PC-9 (cell line): ENCODE data around the gene GPHN.

ENCODE experiments used
- EZH2 ChIP-seq: fragments of 200-600 bp; sonication (generic); IDR thresholded peaks from 2 replicates; pipeline ENCODE4 v1.8.0; 2017; ENCODE audit warnings: antibody characterized with exemption, low read depth
- TF ChIP-seq, protein P1 (sequence below): fragments of 200-600 bp; sonication (generic); conservative IDR thresholded peaks from 2 replicates; pipeline ENCODE4 v1.6.1; 2017; ENCODE audit warnings: mixed run types, antibody characterized with exemption, mild to moderate bottlenecking, moderate library complexity

DNA sequence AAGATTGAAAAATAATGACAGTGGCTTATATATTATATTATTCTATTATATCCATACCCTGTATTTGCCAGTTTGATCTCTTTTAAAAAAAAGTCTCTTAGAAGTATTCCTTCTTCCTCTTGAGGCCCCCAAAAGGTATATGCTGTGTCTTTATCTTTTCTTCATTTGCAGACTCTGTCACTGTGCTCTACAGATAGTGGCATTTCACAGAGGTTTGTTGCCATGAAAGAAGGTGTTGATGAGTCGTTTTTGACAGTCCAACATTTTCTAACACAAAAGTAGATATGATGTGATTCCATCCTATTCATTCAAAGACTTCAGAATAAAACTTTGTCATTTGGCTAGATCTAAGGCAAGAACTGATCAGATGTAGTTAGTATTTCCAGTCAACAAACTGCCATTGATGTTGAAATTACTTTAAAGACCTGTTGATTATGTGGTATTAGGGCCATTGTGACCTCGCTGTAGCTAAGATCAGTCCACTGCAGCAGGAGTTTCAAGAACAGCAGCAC, 22.0 kb upstream of the GPHN start, which contains the start of gene CCDC196:
- TF ChIP-seq, protein P1, sequence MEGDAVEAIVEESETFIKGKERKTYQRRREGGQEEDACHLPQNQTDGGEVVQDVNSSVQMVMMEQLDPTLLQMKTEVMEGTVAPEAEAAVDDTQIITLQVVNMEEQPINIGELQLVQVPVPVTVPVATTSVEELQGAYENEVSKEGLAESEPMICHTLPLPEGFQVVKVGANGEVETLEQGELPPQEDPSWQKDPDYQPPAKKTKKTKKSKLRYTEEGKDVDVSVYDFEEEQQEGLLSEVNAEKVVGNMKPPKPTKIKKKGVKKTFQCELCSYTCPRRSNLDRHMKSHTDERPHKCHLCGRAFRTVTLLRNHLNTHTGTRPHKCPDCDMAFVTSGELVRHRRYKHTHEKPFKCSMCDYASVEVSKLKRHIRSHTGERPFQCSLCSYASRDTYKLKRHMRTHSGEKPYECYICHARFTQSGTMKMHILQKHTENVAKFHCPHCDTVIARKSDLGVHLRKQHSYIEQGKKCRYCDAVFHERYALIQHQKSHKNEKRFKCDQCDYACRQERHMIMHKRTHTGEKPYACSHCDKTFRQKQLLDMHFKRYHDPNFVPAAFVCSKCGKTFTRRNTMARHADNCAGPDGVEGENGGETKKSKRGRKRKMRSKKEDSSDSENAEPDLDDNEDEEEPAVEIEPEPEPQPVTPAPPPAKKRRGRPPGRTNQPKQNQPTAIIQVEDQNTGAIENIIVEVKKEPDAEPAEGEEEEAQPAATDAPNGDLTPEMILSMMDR, result no peak
- no peak for TF ChIP-seq EZH2
